H1 (cell line): Measurements from ENCODE around the gene PLEKHM3. TPM values are rescaled to one million over a fixed set of nuclear protein-coding genes. Genes with fewer than 3 reads are reported as not detected.

ENCODE experiments used
- BRCA1 ChIP-seq: IDR thresholded peaks from 2 replicates; pipeline ENCODE4 v1.6.1; 2012; ENCODE audit warnings: low read depth, low read length, improper control_type of control experiment
- CHD1 ChIP-seq: IDR thresholded peaks from 2 replicates; pipeline ENCODE4 v1.6.1; 2012; ENCODE audit warnings: low read depth, low read length, improper control_type of control experiment
- POLR2A ChIP-seq, 2 experiments: IDR thresholded peaks; 1 replicate in 1 of 2; 2 replicates in 1 of 2; pipeline ENCODE4 v1.6.1; 2011; ENCODE audit warnings: low read depth in 2 of 2, low read length in 2 of 2, mild to moderate bottlenecking in 2 of 2; ENCODE audit errors: control extremely low read depth in 1 of 2
- SP1 ChIP-seq: IDR thresholded peaks from 2 replicates; pipeline ENCODE4 v1.6.1; 2011; ENCODE audit warnings: low read depth, low read length
- polyA plus RNA-seq, 7 experiments: library from polyadenylated mRNA; depleted of rRNA in 3 of 7; stranded (reverse) in 5 of 7; unstranded in 2 of 7; fragments of >200 nt in 5 of 7; fragments of 200-250 nt in 2 of 7; gene quantifications; 1 replicate in 5 of 7; 2 replicates in 1 of 7; 4 replicates in 1 of 7; pipeline versions ENCODE4 v1.2.1 to v1.2.3, GENCODE V29; 2011 to 2013; ENCODE audit warnings: missing spikeins in 2 of 7, mixed read lengths in 2 of 7
- total RNA-seq: library from RNA; stranded (reverse); fragmentation: NEBNext Ultra II Directional; extraction: Animal tissue kit (Norgen Biotek cat#: 25700); gene quantifications from 2 replicates; pipeline ENCODE4 v1.2.1, GENCODE V29; 2021
- TF ChIP-seq, protein P1 (sequence below): fragments of 300-600 bp; sonication (generic); IDR thresholded peaks from 2 replicates; pipeline ENCODE4 v1.7.1; 2012; ENCODE audit warnings: low read length, moderate library complexity, mild to moderate bottlenecking, inconsistent platforms; ENCODE audit not compliant: insufficient replicate concordance

PLEKHM3 gene
- total and polyA plus RNA-seq, 2 of the 8 experiments (the other 6 are each of a cell fraction or from before 2014, with no cell fraction given), result 2.3 to 5.8 TPM

DNA sequence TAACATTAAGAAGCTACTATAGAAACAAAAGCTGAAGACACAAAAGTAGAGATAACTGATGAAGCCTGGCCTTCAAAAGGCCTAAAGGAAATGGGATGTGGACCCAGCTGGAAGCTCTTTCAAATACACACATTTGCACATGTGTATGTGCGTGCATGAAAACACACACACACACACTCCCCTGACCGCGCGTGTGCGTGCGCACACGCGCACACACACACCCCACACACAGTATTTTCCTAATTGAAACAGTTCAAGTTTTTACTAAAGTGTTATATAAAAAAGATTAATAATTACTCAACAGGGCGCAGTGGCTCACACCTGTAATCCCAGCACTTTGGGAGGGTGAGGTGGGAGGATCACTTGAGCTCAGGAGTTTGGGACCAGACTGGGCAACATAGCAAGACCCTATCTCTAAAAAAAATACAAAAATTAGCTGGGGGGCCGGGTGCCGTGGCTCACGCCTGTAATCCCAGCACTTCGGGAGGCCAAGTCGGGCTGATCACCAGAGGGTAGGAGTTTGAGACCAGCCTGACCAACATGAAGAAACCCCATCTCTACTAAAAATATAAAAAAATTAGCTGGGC lies 111.5 kb downstream of the PLEKHM3 start (continued):
- TF ChIP-seq, protein P1, sequence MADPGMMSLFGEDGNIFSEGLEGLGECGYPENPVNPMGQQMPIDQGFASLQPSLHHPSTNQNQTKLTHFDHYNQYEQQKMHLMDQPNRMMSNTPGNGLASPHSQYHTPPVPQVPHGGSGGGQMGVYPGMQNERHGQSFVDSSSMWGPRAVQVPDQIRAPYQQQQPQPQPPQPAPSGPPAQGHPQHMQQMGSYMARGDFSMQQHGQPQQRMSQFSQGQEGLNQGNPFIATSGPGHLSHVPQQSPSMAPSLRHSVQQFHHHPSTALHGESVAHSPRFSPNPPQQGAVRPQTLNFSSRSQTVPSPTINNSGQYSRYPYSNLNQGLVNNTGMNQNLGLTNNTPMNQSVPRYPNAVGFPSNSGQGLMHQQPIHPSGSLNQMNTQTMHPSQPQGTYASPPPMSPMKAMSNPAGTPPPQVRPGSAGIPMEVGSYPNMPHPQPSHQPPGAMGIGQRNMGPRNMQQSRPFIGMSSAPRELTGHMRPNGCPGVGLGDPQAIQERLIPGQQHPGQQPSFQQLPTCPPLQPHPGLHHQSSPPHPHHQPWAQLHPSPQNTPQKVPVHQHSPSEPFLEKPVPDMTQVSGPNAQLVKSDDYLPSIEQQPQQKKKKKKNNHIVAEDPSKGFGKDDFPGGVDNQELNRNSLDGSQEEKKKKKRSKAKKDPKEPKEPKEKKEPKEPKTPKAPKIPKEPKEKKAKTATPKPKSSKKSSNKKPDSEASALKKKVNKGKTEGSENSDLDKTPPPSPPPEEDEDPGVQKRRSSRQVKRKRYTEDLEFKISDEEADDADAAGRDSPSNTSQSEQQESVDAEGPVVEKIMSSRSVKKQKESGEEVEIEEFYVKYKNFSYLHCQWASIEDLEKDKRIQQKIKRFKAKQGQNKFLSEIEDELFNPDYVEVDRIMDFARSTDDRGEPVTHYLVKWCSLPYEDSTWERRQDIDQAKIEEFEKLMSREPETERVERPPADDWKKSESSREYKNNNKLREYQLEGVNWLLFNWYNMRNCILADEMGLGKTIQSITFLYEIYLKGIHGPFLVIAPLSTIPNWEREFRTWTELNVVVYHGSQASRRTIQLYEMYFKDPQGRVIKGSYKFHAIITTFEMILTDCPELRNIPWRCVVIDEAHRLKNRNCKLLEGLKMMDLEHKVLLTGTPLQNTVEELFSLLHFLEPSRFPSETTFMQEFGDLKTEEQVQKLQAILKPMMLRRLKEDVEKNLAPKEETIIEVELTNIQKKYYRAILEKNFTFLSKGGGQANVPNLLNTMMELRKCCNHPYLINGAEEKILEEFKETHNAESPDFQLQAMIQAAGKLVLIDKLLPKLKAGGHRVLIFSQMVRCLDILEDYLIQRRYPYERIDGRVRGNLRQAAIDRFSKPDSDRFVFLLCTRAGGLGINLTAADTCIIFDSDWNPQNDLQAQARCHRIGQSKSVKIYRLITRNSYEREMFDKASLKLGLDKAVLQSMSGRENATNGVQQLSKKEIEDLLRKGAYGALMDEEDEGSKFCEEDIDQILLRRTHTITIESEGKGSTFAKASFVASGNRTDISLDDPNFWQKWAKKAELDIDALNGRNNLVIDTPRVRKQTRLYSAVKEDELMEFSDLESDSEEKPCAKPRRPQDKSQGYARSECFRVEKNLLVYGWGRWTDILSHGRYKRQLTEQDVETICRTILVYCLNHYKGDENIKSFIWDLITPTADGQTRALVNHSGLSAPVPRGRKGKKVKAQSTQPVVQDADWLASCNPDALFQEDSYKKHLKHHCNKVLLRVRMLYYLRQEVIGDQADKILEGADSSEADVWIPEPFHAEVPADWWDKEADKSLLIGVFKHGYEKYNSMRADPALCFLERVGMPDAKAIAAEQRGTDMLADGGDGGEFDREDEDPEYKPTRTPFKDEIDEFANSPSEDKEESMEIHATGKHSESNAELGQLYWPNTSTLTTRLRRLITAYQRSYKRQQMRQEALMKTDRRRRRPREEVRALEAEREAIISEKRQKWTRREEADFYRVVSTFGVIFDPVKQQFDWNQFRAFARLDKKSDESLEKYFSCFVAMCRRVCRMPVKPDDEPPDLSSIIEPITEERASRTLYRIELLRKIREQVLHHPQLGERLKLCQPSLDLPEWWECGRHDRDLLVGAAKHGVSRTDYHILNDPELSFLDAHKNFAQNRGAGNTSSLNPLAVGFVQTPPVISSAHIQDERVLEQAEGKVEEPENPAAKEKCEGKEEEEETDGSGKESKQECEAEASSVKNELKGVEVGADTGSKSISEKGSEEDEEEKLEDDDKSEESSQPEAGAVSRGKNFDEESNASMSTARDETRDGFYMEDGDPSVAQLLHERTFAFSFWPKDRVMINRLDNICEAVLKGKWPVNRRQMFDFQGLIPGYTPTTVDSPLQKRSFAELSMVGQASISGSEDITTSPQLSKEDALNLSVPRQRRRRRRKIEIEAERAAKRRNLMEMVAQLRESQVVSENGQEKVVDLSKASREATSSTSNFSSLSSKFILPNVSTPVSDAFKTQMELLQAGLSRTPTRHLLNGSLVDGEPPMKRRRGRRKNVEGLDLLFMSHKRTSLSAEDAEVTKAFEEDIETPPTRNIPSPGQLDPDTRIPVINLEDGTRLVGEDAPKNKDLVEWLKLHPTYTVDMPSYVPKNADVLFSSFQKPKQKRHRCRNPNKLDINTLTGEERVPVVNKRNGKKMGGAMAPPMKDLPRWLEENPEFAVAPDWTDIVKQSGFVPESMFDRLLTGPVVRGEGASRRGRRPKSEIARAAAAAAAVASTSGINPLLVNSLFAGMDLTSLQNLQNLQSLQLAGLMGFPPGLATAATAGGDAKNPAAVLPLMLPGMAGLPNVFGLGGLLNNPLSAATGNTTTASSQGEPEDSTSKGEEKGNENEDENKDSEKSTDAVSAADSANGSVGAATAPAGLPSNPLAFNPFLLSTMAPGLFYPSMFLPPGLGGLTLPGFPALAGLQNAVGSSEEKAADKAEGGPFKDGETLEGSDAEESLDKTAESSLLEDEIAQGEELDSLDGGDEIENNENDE, result no peak
- TF ChIP-seq BRCA1 (no peak), SP1 (no peak), CHD1 (no peak), POLR2A (IDR thresholded peaks at IDR 0.05; ENCODE audit: control extremely low read depth in 1 of 2, low read depth in 2 of 2, low read length in 2 of 2) (no peak)
